GM06990 (cell line): Measurements from ENCODE around the gene USP44.

ENCODE experiments used
- DNase-seq: peaks from one replicate; pipeline ENCODE4 v3.0.0-alpha.2; 2011; ENCODE audit not compliant: insufficient read length; ENCODE audit errors: extremely low read depth
- H3K27me3 ChIP-seq: replicated peaks from 2 replicates; pipeline ENCODE4 v1.6.0; 2011; ENCODE audit warnings: low read length; ENCODE audit not compliant: control insufficient read depth, insufficient read depth
- H3K36me3 ChIP-seq: 2 replicates; pipeline ENCODE4 v1.5.1; 2011; ENCODE audit warnings: low read length; ENCODE audit not compliant: control insufficient read depth, insufficient read depth
- H3K4me3 ChIP-seq: replicated peaks from 2 replicates; pipeline ENCODE4 v1.5.1; 2011; ENCODE audit warnings: low read depth, mild to moderate bottlenecking, control low read depth, low read length
- TF ChIP-seq, protein P1 (sequence below): IDR thresholded peaks from 2 replicates; pipeline ENCODE4 v1.5.1; 2011; ENCODE audit warnings: low read length, control low read depth, mild to moderate bottlenecking, inconsistent platforms; ENCODE audit not compliant: insufficient read depth, poor library complexity, severe bottlenecking

Gene USP44

DNA sequence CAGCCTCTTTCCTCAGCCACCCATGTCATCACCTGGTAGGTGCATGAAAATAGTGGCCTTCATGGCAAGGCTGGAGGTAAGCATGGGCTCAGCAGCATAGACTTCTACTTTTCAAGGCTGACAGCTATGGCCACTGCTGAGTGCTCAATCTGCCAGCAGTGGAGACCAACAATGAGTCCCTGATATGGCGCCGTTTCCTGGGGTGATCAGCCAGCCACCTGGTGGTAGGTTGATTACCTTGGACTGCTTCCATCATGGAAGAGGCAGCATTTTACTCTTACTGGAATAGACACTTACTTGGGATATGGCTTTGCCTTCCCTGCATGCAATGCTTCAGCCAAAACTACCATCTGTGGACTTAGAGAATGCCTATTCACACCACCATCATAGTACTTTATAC is 39.5 kb upstream of the USP44 start:
- TF ChIP-seq, protein P1, sequence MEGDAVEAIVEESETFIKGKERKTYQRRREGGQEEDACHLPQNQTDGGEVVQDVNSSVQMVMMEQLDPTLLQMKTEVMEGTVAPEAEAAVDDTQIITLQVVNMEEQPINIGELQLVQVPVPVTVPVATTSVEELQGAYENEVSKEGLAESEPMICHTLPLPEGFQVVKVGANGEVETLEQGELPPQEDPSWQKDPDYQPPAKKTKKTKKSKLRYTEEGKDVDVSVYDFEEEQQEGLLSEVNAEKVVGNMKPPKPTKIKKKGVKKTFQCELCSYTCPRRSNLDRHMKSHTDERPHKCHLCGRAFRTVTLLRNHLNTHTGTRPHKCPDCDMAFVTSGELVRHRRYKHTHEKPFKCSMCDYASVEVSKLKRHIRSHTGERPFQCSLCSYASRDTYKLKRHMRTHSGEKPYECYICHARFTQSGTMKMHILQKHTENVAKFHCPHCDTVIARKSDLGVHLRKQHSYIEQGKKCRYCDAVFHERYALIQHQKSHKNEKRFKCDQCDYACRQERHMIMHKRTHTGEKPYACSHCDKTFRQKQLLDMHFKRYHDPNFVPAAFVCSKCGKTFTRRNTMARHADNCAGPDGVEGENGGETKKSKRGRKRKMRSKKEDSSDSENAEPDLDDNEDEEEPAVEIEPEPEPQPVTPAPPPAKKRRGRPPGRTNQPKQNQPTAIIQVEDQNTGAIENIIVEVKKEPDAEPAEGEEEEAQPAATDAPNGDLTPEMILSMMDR, result no peak
- Histone ChIP-seq H3K36me3 (no peaks in the 10 kb centered on the region), H3K27me3 (no peaks in the 10 kb centered on the region), H3K4me3 (no peak overlapping the region)
- no peak for DNase-seq

GRCh38 chr12:95583933-95584332 is 32.7 kb upstream of the USP44 start:
- TF ChIP-seq, protein P1, result no peak
- H3K36me3 ChIP-seq, result no peaks in the 10 kb centered on the region

DNA sequence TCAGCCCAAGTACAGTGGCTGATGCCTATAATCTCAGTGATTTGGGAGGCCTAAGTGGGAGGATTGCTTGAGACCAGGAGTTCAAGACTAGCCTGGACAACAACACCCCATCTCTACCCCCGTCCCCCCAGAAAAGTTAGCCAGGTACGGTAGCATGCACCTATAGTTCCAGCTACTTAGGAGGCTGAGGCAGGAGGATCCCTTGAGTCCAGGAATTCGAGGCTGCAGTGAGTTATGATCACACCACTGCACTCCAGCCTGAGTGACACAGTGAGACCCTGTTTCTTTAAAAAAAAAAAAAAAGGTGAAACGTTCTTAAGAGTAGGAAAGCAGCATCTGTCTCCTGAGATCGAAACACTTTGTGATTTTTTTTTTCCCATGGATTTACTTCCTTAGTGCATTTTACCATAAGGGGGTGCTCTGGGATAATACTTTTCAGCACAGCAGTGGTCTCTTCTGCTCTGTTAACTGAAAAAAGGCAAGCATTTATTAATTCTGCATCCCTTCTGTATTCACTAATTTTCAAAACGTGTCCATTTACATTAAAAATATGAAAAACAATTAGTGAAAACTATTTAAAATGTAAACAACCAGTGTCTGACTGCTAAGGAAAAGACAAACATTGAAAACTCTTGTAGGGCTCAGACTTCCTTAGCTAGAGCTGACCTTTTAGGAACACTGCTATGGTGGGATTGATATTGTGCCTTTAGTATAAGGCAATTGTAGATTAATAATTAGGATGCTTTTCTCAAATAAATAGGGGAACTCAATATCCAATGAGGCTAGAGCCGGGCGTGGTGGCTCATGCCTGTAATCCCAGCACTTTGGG is 31.2 kb upstream of the USP44 start:
- TF ChIP-seq, protein P1, result no peak
- no peaks in the 10 kb centered on the region; the same call in 1 of the 2 replicates for H3K27me3 ChIP-seq
- no peak overlapping the region for H3K4me3 ChIP-seq
- no peaks in the 10 kb centered on the region for H3K36me3 ChIP-seq
- DNase-seq, result no peak

More at GRCh38 chr12:95583933-95584332, 32.7 kb upstream of the USP44 start:
- Histone ChIP-seq H3K4me3 (no peak overlapping the region), H3K27me3 (no peaks in the 10 kb centered on the region)
- no peak for DNase-seq

DNA sequence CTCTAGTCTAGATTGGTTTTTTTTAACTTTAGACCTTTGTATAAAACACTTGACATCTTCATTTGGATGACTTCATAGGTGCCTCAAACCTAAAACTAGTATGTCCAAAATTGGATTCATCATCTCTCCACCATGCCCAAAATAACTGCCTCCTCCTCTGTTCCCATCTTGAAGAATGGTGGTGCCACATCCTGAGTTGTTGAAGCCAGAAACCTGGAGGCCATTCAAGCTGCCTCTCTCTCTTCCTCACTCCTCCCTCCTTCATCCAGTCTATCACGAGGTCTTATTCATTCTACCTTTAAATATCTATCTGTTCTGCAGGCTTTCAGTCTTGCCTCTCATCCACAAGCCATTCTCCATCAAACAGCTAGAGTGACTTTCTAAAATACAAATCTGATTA is 26.5 kb upstream of the USP44 start:
- Histone ChIP-seq H3K36me3 (no peaks in the 10 kb centered on the region), H3K27me3 (no peaks in the 10 kb centered on the region; the same call in 1 of the 2 replicates), H3K4me3 (no peak overlapping the region)
- DNase-seq, result no peak
- TF ChIP-seq, protein P1, result no peak

DNA sequence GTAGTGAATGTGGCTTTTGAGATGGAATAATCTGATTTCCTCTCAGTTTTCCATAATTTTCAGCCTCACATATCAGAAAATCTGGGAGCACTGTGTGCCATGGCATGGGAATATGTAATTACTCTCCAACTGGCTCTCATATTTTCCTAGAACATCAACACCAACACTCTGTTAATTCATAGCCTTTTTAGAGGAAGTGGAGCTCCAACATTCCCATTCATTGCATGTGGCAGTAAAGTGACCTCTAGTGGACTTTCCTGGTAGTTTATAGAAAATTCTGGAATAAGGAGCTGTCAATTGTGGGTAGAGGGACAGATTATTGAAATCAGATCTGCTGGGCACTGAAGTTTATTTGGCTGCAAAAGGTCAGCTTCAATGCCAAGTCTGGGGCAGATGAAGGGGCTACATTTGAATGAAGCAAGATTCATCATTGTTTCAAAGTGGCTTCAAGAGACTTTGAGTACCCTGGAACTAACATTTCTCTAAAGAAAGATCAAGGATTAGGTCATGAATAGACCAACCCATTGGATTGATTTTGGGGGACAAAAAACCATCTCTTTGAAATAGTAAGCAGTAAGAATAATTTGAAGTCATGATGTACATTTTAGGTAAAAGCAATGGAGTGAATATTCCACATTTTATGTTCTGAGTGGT is 23.6 kb upstream of the USP44 start:
- H3K27me3 ChIP-seq, result no peaks in the 10 kb centered on the region; the same call in 1 of the 2 replicates
- H3K36me3 ChIP-seq, result no peaks in the 10 kb centered on the region
- DNase-seq, result no peak
- TF ChIP-seq, protein P1, result peak; percentile 32
- H3K4me3 ChIP-seq, result no peak overlapping the region
